Stomach smooth muscle (tissue), 2 donors: Measurements from ENCODE around the gene PI4KA.

Source experiments
- H3K27ac ChIP-seq: one replicate; pipeline ENCODE4 v1.7.0; 2013; ENCODE audit warnings: mild to moderate bottlenecking, low read length, inconsistent platforms
- H3K27me3 ChIP-seq, 2 donors: one replicate each; pipeline ENCODE4 v1.7.0; 2013; ENCODE audit warnings: low read length in 2 of 2; ENCODE audit not compliant: insufficient read depth in 2 of 2, control insufficient read depth in 1 of 2
- H3K36me3 ChIP-seq, 2 donors: one replicate each; pipeline ENCODE4 v1.7.0; 2013; ENCODE audit warnings: low read length in 2 of 2; ENCODE audit not compliant: control insufficient read depth in 2 of 2, insufficient read depth in 2 of 2
- H3K4me1 ChIP-seq: one replicate; pipeline ENCODE4 v1.7.0; 2013; ENCODE audit warnings: low read length; ENCODE audit not compliant: control insufficient read depth, insufficient read depth
- H3K4me3 ChIP-seq, 2 donors: one replicate each; pipeline ENCODE4 v1.7.0; 2013; ENCODE audit warnings: low read length in 2 of 2
- H3K9ac ChIP-seq, 2 donors: one replicate each; pipeline ENCODE4 v1.7.0; 2013; ENCODE audit warnings: low read length in 2 of 2, mild to moderate bottlenecking in 1 of 2
- H3K9me3 ChIP-seq, 2 donors: one replicate each; pipeline ENCODE4 v1.7.0; 2013; ENCODE audit warnings: low read length in 2 of 2; ENCODE audit not compliant: control insufficient read depth in 2 of 2
- donor health status: healthy.
- donor health status: Pancreatic carcinoma.

PI4KA gene

DNA sequence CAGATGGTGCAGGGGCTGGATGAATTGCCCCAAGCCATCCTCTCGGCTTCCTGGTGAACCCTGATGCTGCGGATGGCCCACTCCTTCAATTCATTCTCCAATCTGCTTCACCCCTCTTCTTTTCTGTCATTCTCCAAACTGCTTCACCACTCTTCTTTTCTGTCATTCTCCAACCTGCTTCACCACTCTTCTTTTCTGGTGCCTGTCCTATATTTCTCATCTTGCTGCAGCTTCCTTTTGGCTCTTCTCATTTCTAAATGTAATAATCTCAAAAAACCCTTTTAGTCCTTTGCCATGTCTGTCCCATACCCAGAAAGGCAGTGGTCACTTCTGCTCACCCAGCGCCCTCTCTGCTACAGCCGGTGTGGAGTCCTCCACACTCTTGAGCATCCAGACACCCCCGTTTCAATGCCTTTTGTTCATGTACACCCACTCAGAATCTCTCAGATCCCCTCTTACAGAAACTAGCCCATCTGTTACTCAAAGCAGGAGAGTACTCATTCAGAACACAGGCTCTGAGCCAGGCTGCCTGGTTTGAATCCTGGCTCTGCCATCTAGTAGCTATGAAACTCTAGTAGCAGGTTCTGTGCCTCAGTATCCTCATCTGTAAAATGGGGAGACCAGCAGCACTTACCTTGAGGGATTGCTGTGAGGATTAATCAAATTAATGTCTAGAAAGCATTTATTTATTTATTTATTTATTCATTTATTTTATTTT lies 69.8 kb downstream of the PI4KA start:
- no peak overlapping the region for H3K27ac ChIP-seq
- H3K36me3 ChIP-seq, result peaks cover 30 to 39% of the 10 kb centered on the region in 2 donors
- H3K4me1 ChIP-seq, result no peaks in the 10 kb centered on the region
- no peak overlapping the region for H3K4me3 ChIP-seq
- no peak overlapping the region for H3K9ac ChIP-seq
- no peaks in the 10 kb centered on the region for H3K9me3 ChIP-seq
- H3K27me3 ChIP-seq, result no peaks in the 10 kb centered on the region

GRCh38 chr22:20787746-20788626 lies 70.6 kb downstream of the PI4KA start:
- Histone ChIP-seq H3K27ac (no peak overlapping the region), H3K27me3 (no peaks in the 10 kb centered on the region), H3K9ac (no peak overlapping the region), H3K4me1 (no peaks in the 10 kb centered on the region), H3K36me3 (peaks cover 30 to 40% of the 10 kb centered on the region in 2 donors), H3K9me3 (no peaks in the 10 kb centered on the region), H3K4me3 (no peak overlapping the region)

DNA sequence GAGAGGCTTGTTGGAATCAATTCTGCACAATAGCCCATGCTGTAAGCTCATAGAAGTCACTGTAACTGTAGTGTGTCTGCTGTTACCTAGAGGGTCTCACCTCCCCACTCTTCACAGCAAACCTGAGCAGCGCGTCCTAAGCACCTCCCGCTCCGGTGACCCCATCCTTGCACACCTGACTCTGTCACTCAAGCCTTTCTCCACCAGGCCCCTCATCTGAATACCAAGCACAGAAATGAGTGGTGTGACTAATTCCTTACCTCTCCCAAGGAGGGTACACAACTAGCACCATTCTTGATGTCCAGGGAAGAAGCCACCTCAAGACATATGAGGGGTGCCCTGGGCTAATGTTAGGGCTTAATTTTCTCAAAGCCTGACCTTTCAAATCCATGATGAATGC lies 71.4 kb downstream of the PI4KA start:
- no peaks in the 10 kb centered on the region for H3K27me3 ChIP-seq
- no peak overlapping the region for H3K27ac ChIP-seq
- H3K4me1 ChIP-seq, result no peaks in the 10 kb centered on the region
- H3K4me3 ChIP-seq, result no peak overlapping the region
- H3K36me3 ChIP-seq, result peaks cover 25 to 35% of the 10 kb centered on the region in 2 donors
- no peaks in the 10 kb centered on the region for H3K9me3 ChIP-seq
- no peak overlapping the region for H3K9ac ChIP-seq

DNA sequence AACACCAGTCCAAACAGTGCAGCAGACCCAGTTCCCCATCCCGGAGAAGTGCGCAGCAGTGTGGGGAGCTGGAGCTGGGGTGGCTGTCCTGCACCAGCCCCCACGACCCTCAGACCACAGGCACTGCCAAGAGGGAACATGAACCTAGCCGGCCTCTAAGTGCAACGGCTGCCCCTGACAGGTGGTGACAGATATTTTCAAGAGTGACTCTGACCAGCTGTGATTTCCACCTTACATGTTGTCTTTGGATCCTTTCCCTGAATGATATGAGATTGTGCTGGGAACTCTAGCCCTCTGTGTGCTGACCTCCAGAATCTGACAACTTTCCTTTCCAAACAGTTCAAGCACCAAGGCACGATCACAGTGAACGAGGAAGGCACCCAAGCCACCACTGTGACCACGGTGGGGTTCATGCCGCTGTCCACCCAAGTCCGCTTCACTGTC lies 72.1 kb downstream of the PI4KA start:
- Histone ChIP-seq H3K9ac (no peak overlapping the region), H3K36me3 (peaks cover 23 to 33% of the 10 kb centered on the region in 2 donors), H3K27ac (no peak overlapping the region), H3K4me1 (no peaks in the 10 kb centered on the region), H3K27me3 (no peaks in the 10 kb centered on the region), H3K4me3 (no peak overlapping the region), H3K9me3 (no peaks in the 10 kb centered on the region)

GRCh38 chr22:20786048-20786447 lies 72.6 kb downstream of the PI4KA start:
- no peaks in the 10 kb centered on the region for H3K9me3 ChIP-seq
- no peak overlapping the region for H3K27ac ChIP-seq
- no peak overlapping the region for H3K9ac ChIP-seq
- H3K4me3 ChIP-seq, result no peak overlapping the region
- H3K4me1 ChIP-seq, result no peaks in the 10 kb centered on the region
- H3K36me3 ChIP-seq, result peaks cover 23 to 32% of the 10 kb centered on the region in 2 donors
- H3K27me3 ChIP-seq, result no peaks in the 10 kb centered on the region

DNA sequence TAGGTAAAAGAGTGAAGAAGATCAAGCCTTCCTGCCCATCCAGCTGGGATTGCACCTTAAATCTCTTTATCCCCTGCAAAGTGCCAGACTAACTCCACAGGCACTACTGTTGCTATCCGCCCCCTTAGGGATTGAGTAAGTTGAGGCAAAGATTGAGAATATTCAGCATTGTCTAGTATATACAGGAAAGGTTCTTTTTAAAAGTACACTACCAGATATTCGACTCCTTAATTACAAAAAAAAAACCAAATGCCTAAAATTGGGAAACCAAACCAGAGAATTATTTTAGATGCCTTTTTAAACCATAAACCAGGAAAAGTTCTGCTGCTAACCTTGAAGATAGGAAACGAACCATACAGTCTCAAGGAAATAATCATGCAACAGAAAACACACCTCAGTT lies 73.2 kb downstream of the PI4KA start:
- Histone ChIP-seq H3K27ac (no peak overlapping the region), H3K9ac (no peak overlapping the region), H3K4me3 (no peak overlapping the region), H3K36me3 (peaks cover 21 to 33% of the 10 kb centered on the region in 2 donors), H3K4me1 (no peaks in the 10 kb centered on the region), H3K27me3 (no peaks in the 10 kb centered on the region), H3K9me3 (no peaks in the 10 kb centered on the region)

DNA sequence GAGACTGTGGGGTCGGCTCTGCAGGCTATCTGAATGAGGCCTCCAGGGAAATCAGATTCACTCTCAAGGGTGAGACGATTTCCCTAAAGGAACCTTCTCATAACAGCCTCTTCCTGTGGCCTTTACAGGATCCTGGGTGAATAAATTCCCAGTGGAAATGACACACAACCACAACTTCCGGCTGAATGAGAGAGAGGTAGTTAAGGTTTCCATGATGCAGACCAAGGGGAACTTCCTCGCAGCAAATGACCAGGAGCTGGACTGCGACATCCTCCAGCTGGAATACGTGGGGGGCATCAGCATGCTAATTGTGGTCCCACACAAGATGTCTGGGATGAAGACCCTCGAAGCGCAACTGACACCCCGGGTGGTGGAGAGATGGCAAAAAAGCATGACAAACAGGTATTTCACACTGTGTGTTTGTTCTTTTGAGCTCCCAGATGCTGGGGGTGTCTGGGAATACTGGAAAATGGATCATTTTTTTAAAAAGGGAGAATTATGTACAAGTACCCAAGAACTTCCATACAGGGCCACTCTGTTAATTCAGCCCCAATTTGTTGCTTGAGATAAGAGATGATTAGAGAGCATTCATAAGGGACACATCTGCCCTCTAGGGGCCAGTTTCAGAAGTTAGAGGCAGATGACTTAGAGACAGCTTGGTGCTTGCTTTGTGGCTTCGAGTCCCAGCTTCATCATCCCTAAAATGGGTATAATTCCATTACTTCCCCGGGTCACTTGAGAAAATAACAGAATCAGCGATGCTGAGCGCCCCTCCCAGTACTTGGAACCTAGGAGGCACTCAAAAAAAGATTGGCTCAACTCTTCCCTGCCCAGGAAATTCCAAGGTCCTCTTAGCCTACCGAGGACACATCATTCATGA lies 74.5 kb downstream of the PI4KA start:
- Histone ChIP-seq H3K27ac (no peak overlapping the region), H3K4me1 (no peaks in the 10 kb centered on the region), H3K9ac (no peak overlapping the region), H3K9me3 (no peaks in the 10 kb centered on the region), H3K4me3 (no peak overlapping the region), H3K27me3 (no peaks in the 10 kb centered on the region), H3K36me3 (peaks cover 18 to 37% of the 10 kb centered on the region in 2 donors)

- no peaks in the 10 kb centered on the region for H3K9me3 ChIP-seq
- H3K36me3 ChIP-seq, result peaks cover 21 to 37% of the 10 kb centered on the region in 2 donors
- no peak overlapping the region for H3K27ac ChIP-seq
- no peak overlapping the region for H3K9ac ChIP-seq
- H3K27me3 ChIP-seq, result no peaks in the 10 kb centered on the region
- H3K4me3 ChIP-seq, result no peak overlapping the region
- H3K4me1 ChIP-seq, result no peaks in the 10 kb centered on the region
These were observed 75.3 kb downstream of the PI4KA start for GRCh38 chr22:20783300-20783673.

DNA sequence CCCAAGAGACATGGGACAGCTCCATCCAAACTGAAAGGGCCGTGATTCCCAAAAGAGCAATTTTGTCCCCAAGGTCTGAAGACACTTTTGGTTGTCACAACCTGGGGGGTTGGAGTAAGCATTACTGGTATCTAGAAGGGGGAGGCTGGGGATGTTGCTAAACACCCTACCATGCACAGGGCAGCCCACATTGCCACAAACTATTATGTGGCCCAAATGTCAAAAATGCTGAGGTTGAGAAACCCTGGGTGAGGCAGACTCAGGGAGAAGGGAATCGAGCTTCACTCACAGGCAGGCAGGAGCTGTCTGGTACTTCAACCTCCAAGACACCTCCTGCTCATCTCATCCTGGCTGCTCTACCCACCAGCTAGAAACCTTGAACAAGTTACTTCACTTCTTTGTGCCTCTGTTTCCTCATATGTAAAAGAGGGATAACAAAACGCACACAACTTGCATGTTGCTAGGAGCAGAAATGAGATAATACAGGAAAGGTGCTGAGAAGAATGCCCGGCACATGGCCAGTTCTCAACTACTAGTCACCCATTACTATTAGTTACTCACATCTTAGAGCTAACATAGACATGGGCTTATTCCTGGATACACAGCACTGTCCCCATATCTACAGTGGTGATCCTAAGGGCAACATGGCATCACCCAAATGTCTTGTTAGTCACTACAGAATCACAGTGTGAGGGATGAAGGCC lies 75.9 kb downstream of the PI4KA start:
- H3K9me3 ChIP-seq, result no peaks in the 10 kb centered on the region
- no peak overlapping the region for H3K9ac ChIP-seq
- H3K4me1 ChIP-seq, result no peaks in the 10 kb centered on the region
- H3K27me3 ChIP-seq, result no peaks in the 10 kb centered on the region
- no peak overlapping the region for H3K4me3 ChIP-seq
- H3K36me3 ChIP-seq, result peaks cover 17 to 33% of the 10 kb centered on the region in 2 donors
- no peak overlapping the region for H3K27ac ChIP-seq

GRCh38 chr22:20782083-20782482 lies 76.5 kb downstream of the PI4KA start:
- Histone ChIP-seq H3K27me3 (no peaks in the 10 kb centered on the region), H3K9me3 (no peaks in the 10 kb centered on the region), H3K4me3 (no peak overlapping the region), H3K27ac (no peak overlapping the region), H3K4me1 (no peaks in the 10 kb centered on the region), H3K36me3 (peaks cover 11 to 26% of the 10 kb centered on the region in 2 donors), H3K9ac (no peak overlapping the region)
